ENCODE data around the gene MCCD1.
"Not testable (repeated sequence)": the region's sequence is repeated elsewhere in the genome, so short reads cannot be mapped to it uniquely, and the experiment has no call there.

DNA sequence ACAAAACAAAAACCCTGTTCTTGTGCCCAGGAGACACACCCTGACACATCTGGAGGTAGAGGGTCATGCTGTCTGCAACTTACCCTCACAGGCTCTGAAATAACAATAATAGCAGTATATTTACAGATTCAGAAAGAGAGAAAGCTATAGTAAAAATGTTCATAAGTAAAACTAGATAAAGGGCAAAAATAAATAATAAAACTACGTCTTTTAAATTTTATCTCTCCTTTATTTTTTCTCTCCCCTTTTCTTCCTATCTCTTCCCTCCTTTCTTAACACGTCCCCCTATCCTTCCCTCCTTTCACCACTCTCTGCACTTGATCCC lies 35.2 kb upstream of the MCCD1 start:
- TF ChIP-seq, protein P1, sequence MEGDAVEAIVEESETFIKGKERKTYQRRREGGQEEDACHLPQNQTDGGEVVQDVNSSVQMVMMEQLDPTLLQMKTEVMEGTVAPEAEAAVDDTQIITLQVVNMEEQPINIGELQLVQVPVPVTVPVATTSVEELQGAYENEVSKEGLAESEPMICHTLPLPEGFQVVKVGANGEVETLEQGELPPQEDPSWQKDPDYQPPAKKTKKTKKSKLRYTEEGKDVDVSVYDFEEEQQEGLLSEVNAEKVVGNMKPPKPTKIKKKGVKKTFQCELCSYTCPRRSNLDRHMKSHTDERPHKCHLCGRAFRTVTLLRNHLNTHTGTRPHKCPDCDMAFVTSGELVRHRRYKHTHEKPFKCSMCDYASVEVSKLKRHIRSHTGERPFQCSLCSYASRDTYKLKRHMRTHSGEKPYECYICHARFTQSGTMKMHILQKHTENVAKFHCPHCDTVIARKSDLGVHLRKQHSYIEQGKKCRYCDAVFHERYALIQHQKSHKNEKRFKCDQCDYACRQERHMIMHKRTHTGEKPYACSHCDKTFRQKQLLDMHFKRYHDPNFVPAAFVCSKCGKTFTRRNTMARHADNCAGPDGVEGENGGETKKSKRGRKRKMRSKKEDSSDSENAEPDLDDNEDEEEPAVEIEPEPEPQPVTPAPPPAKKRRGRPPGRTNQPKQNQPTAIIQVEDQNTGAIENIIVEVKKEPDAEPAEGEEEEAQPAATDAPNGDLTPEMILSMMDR (conservative IDR thresholded peaks at IDR 0.05; ENCODE audit: low read length): not testable (repeated sequence)
- TF ChIP-seq EZH2phosphoT487 (IDR thresholded peaks at IDR 0.05; ENCODE audit: borderline replicate concordance): not testable (repeated sequence)

All from Loucy (cell line).